GM12878 (cell line): Measurements from ENCODE around the gene ZNF462. TPM values are rescaled to one million over a fixed set of nuclear protein-coding genes. Genes with fewer than 3 reads are reported as not detected.

ENCODE experiments used
- ATAC-seq: fragments of 200-7000 bp; cut with Tn5 transposase; 3 replicates; pipeline ENCODE4 v1.9.1; 2020; ENCODE audit warnings: mild to moderate bottlenecking, moderate library complexity
- BruUV-seq: library from RNA; stranded (reverse); fragments of 400-500 nt; replicated peaks from 2 replicates; lab custom pipeline; 2021; lab: Mats Ljungman, UMichigan
- CTCF ChIA-PET: fragments of 300-600 bp; sonication (Branson Sonifier 250); formaldehyde crosslinking; extraction: SDS; loops from one replicate; lab custom pipeline; 2021; ENCODE audit warnings: inconsistent platforms; lab: Yijun Ruan, JAX
- POLR2A ChIA-PET: fragments of 350-600 bp; formaldehyde crosslinking; extraction: SDS; loops from one replicate; lab custom pipeline; 2021; ENCODE audit warnings: inconsistent platforms; lab: Charles Lee
- RAD21 ChIA-PET: fragments of 300-600 bp; sonication (Branson Sonifier 250); formaldehyde crosslinking; loops from one replicate; lab custom pipeline; 2023; ENCODE audit warnings: antibody characterized with exemption; ENCODE audit not compliant: unreplicated experiment; lab: Charles Lee
- SMC1A ChIA-PET: fragments of 300-600 bp; sonication (Branson Sonifier 250); formaldehyde crosslinking; loops from one replicate; lab custom pipeline; 2023; ENCODE audit not compliant: unreplicated experiment, uncharacterized antibody; lab: Charles Lee
- DNase-seq: peaks from one replicate; pipeline ENCODE4 v3.0.0-alpha.2; 2011; ENCODE audit warnings: low read depth, low spot score
- FAIRE-seq: peaks from 3 replicates; lab custom pipeline; 2011; peaks lifted over from hg19 to GRCh38; lab: Jason Lieb, UNC
- H2AFZ ChIP-seq: 2 replicates; pipeline ENCODE4 v1.6.0; 2011; ENCODE audit warnings: low read depth, low read length, control low read depth; ENCODE audit not compliant: control insufficient read depth
- H3K27ac ChIP-seq: 2 replicates; pipeline ENCODE4 v1.5.1; 2011; ENCODE audit warnings: control low read depth; ENCODE audit not compliant: control insufficient read depth, insufficient read depth
- H3K27me3 ChIP-seq, 2 experiments: replicated peaks in 1 of 2; 2 replicates each; pipeline versions ENCODE4 v1.6.0 to v1.6.1; 2011; ENCODE audit warnings: low read length in 1 of 2; ENCODE audit not compliant: control insufficient read depth in 2 of 2, insufficient read depth in 2 of 2
- H3K36me3 ChIP-seq, 2 experiments: 2 replicates each; pipeline ENCODE4 v1.5.1; 2011; ENCODE audit warnings: low read length in 1 of 2; ENCODE audit not compliant: control insufficient read depth in 2 of 2, insufficient read depth in 2 of 2
- H3K4me1 ChIP-seq: 2 replicates; pipeline ENCODE4 v1.6.1; 2011; ENCODE audit warnings: mild to moderate bottlenecking, low read length, moderate library complexity, mixed read lengths; ENCODE audit not compliant: control insufficient read depth, insufficient read depth
- H3K4me2 ChIP-seq: 2 replicates; pipeline ENCODE4 v1.6.0; 2011; ENCODE audit warnings: control low read depth; ENCODE audit not compliant: control insufficient read depth, insufficient read depth
- H3K4me3 ChIP-seq: fragments of 200-600 bp; sonication (generic); 2 replicates; pipeline ENCODE4 v1.5.1; 2016
- H3K79me2 ChIP-seq: 2 replicates; pipeline ENCODE4 v1.6.0; 2011; ENCODE audit warnings: low read length; ENCODE audit not compliant: control insufficient read depth, insufficient read depth
- H3K9ac ChIP-seq: 2 replicates; pipeline ENCODE4 v1.8.0; 2011; ENCODE audit warnings: low read length, control low read depth, mixed read lengths; ENCODE audit not compliant: control insufficient read depth, insufficient read depth
- H3K9me3 ChIP-seq: replicated peaks from 3 replicates; pipeline ENCODE4 v1.5.1; 2011; ENCODE audit warnings: mild to moderate bottlenecking, low read length; ENCODE audit not compliant: control insufficient read depth, insufficient read depth
- H4K20me1 ChIP-seq: 2 replicates; pipeline ENCODE4 v1.6.0; 2011; ENCODE audit not compliant: control insufficient read depth, insufficient read depth
- FOS ChIP-seq: IDR thresholded peaks from 3 replicates; pipeline ENCODE4 v1.6.1; 2011; ENCODE audit warnings: borderline replicate concordance; ENCODE audit not compliant: insufficient read length; ENCODE audit errors: extremely low read depth
- WGBS: methylation state at CpG from one replicate; pipeline ENCODE4 v1.1.6; 2016; ENCODE audit warnings: low lambda C conversion rate; ENCODE audit not compliant: insufficient replicate concordance, insufficient coverage; ENCODE audit errors: missing lambda C conversion rate; 5-methylcytosine and 5-hydroxymethylcytosine counted together
- in situ Hi-C: fragments of 300-500 bp; cut with MboI; formaldehyde crosslinking; loops from 9 replicates; pipeline ENCODE4 v1.14.3; 2018; ENCODE audit warnings: mixed read lengths
- intact Hi-C: fragments of 100-400 bp; cut with micrococcal nuclease; formaldehyde crosslinking; loops from one replicate; pipeline ENCODE4 v1.14.2; 2022; ENCODE audit not compliant: unreplicated experiment
- polyA plus RNA-seq, 11 experiments: library from polyadenylated mRNA; depleted of rRNA in 4 of 11; unstranded in 6 of 11; stranded (reverse) in 5 of 11; fragments of >200 nt; fragmentation: Nextera tagmentation in 4 of 11; fragmentation: Illumina TruSeq in 1 of 11; extraction: Ambion mirVana in 4 of 11; extraction: Trizol in 1 of 11; gene quantifications; 1 replicate in 1 of 11; 2 replicates in 10 of 11; pipeline versions ENCODE4 v1.2.1 to v1.2.3, GENCODE V29; 2011 to 2016; ENCODE audit warnings: inconsistent platforms in 2 of 11, missing spikeins in 2 of 11, low read depth in 1 of 11
- total RNA-seq, 4 experiments: library from RNA; depleted of rRNA in 3 of 4; stranded (reverse); fragments of >200 nt in 3 of 4; fragmentation: Illumina TruSeq in 1 of 4; extraction: Trizol in 1 of 4; gene quantifications; 2 replicates each; pipeline versions ENCODE4 v1.2.1 to v1.2.3, GENCODE V29; 2013 to 2021
- TF ChIP-seq, protein P1 (sequence below): fragments of 450-650 bp; IDR thresholded peaks from 2 replicates; pipeline ENCODE4 v1.6.1; 2018; ENCODE audit warnings: mild to moderate bottlenecking, low read depth, moderate library complexity; ENCODE audit not compliant: partially characterized antibody
- TF ChIP-seq, protein P2 (sequence below): fragments of 450-650 bp; IDR thresholded peaks from 2 replicates; pipeline ENCODE4 v1.6.1; 2017; ENCODE audit warnings: mild to moderate bottlenecking, low read depth, inconsistent platforms; ENCODE audit not compliant: poor library complexity, severe bottlenecking

Gene ZNF462
- total and polyA plus RNA-seq, 10 of the 15 experiments (the other 5 are each of a cell fraction or from before 2014, with no cell fraction given): 0.27 to 13.7 (median 0.55) TPM

DNA sequence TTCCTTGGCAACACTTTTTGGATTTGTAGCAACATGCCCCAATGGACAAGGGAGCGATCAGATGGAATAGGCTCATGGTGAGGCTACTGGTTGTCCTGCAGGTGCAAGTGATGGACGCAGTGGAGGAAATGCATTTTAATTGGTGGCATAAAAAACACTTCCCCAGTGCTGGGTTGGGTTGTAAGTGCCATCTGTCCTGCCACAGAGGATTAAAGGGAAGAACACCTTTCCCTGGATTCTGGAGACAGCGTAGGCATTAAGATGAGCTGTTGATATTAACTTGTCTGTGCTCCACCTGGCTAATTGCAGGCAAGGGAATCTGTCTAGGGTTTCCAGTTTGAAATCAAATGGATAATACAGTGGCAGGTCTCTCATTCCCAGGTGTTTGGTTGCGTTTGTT, 173.4 kb downstream of the ZNF462 start:
- CTCF ChIA-PET: interaction anchor here (3.1 kb wide), 1 partner anchor 8 kb away, joined by 15 read pairs; no protein-coding TSS in a partner anchor
- Histone ChIP-seq H3K4me1 (no peaks in the 10 kb centered on the region), H3K36me3 (no peaks in the 10 kb centered on the region), H3K9ac (no peak overlapping the region), H3K4me3 (no peak overlapping the region), H2AFZ (no peak overlapping the region), H3K27ac (no peak overlapping the region), H3K4me2 (no peak overlapping the region), H4K20me1 (no peaks in the 10 kb centered on the region), H3K27me3 (no peaks in the 10 kb centered on the region), H3K79me2 (no peaks in the 10 kb centered on the region), H3K9me3 (peaks cover 2% of the 10 kb centered on the region; the same call in 2 of the 3 replicates)
- SMC1A ChIA-PET: interaction anchor here (0.6 to 1.0 kb wide), 6 partner anchors 17 to 71 kb away, joined by 3 to 5 read pairs (median 4); no protein-coding TSS in a partner anchor
- ATAC-seq (no peak), FAIRE-seq (no peak), DNase-seq (no peak)
- in situ Hi-C loops: no loop called here
- WGBS: 24% methylated on average over 4 of the region's 4 CpGs
- RAD21 ChIA-PET: interaction anchor here (1.4 kb wide), 1 partner anchor 56 kb away, joined by 4 read pairs; no protein-coding TSS in a partner anchor
- intact Hi-C loops: loop anchor here (5.0 to 10.0 kb wide), 3 partner anchors 119 to 248 kb away; partner anchors contain the start of gene RAD23B
- no TSS peak for BruUV-seq
- TF ChIP-seq, protein P1, sequence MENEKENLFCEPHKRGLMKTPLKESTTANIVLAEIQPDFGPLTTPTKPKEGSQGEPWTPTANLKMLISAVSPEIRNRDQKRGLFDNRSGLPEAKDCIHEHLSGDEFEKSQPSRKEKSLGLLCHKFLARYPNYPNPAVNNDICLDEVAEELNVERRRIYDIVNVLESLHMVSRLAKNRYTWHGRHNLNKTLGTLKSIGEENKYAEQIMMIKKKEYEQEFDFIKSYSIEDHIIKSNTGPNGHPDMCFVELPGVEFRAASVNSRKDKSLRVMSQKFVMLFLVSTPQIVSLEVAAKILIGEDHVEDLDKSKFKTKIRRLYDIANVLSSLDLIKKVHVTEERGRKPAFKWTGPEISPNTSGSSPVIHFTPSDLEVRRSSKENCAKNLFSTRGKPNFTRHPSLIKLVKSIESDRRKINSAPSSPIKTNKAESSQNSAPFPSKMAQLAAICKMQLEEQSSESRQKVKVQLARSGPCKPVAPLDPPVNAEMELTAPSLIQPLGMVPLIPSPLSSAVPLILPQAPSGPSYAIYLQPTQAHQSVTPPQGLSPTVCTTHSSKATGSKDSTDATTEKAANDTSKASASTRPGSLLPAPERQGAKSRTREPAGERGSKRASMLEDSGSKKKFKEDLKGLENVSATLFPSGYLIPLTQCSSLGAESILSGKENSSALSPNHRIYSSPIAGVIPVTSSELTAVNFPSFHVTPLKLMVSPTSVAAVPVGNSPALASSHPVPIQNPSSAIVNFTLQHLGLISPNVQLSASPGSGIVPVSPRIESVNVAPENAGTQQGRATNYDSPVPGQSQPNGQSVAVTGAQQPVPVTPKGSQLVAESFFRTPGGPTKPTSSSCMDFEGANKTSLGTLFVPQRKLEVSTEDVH: no peak
- no peak for TF ChIP-seq FOS
- TF ChIP-seq, protein P2, sequence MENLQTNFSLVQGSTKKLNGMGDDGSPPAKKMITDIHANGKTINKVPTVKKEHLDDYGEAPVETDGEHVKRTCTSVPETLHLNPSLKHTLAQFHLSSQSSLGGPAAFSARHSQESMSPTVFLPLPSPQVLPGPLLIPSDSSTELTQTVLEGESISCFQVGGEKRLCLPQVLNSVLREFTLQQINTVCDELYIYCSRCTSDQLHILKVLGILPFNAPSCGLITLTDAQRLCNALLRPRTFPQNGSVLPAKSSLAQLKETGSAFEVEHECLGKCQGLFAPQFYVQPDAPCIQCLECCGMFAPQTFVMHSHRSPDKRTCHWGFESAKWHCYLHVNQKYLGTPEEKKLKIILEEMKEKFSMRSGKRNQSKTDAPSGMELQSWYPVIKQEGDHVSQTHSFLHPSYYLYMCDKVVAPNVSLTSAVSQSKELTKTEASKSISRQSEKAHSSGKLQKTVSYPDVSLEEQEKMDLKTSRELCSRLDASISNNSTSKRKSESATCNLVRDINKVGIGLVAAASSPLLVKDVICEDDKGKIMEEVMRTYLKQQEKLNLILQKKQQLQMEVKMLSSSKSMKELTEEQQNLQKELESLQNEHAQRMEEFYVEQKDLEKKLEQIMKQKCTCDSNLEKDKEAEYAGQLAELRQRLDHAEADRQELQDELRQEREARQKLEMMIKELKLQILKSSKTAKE: no peak
- POLR2A ChIA-PET: no interaction called here
